Lung (tissue), 12 donors: ENCODE results near the gene AGAP1. TPM values are rescaled to one million over a fixed set of nuclear protein-coding genes. Genes with fewer than 3 reads are reported as not detected.

Experiments
- ATAC-seq: fragments of 200-7000 bp; cut with Tn5 transposase; one replicate; pipeline ENCODE4 v1.9.1; 2020; ENCODE audit warnings: moderate number of reproducible peaks; ENCODE audit not compliant: insufficient read depth, low FRiP score
- DNase-seq, 3 donors: peaks; one replicate each; pipeline ENCODE4 v3.0.0-alpha.2; 2013 to 2017
- H3K27ac ChIP-seq, 2 donors: one replicate each; pipeline ENCODE4 v1.5.1; 2013; ENCODE audit warnings: mild to moderate bottlenecking in 2 of 2, moderate library complexity in 2 of 2, control low read depth in 1 of 2, inconsistent platforms in 1 of 2, low read depth in 1 of 2, low read length in 1 of 2
- H3K27me3 ChIP-seq, 3 donors: one replicate each; pipeline ENCODE4 v1.5.1; 2013; ENCODE audit warnings: low read length in 2 of 3; ENCODE audit not compliant: control insufficient read depth in 3 of 3, insufficient read depth in 3 of 3
- H3K36me3 ChIP-seq, 4 donors: one replicate each; pipeline ENCODE4 v1.5.1; 2013; ENCODE audit warnings: low read length in 4 of 4, mild to moderate bottlenecking in 1 of 4, moderate library complexity in 1 of 4; ENCODE audit not compliant: control insufficient read depth in 4 of 4, insufficient read depth in 4 of 4
- H3K4me1 ChIP-seq, 5 donors: one replicate each; pipeline ENCODE4 v1.5.1; 2013; ENCODE audit warnings: low read length in 5 of 5, mild to moderate bottlenecking in 2 of 5, moderate library complexity in 1 of 5; ENCODE audit not compliant: control insufficient read depth in 5 of 5, insufficient read depth in 5 of 5
- H3K4me3 ChIP-seq: one replicate; pipeline ENCODE4 v1.5.1; 2013; ENCODE audit warnings: mild to moderate bottlenecking, control low read depth, moderate library complexity
- H3K9ac ChIP-seq, 2 donors: one replicate each; pipeline ENCODE4 v1.5.1; 2013; ENCODE audit warnings: low read length in 2 of 2, control low read depth in 1 of 2; ENCODE audit not compliant: insufficient read depth in 1 of 2
- H3K9me3 ChIP-seq, 4 donors: one replicate each; pipeline ENCODE4 v1.5.1; 2013; ENCODE audit warnings: low read length in 3 of 4, mild to moderate bottlenecking in 1 of 4, moderate library complexity in 1 of 4; ENCODE audit not compliant: control insufficient read depth in 4 of 4, insufficient read depth in 3 of 4
- CTCF ChIP-seq: IDR thresholded peaks from 2 replicates; pipeline ENCODE4 v1.5.1; 2012; ENCODE audit warnings: mild to moderate bottlenecking; ENCODE audit errors: control extremely low read depth, extremely low read depth
- WGBS, 2 donors: extraction: QIAGEN DNeasy Blood & Tissue Kit; methylation state at CpG; one replicate each; pipeline ENCODE4 v1.1.7; 2013; 5-methylcytosine and 5-hydroxymethylcytosine counted together
- polyA plus RNA-seq, 2 donors: library from polyadenylated mRNA; stranded (reverse); fragments of 200-250 nt; gene quantifications; one replicate each; pipeline ENCODE4 v1.2.1, GENCODE V29; 2013
- total RNA-seq, 2 donors: library from RNA; depleted of rRNA in 1 of 2; stranded (reverse); fragments of >200 nt in 1 of 2; gene quantifications; one replicate each; pipeline ENCODE4 v1.2.1, GENCODE V29; 2014 to 2021
- donor health status: control.
- donor health status: control.
- donor health status: Bipolar disorder and iron deficiency.
- donor health status: healthy.
- donor health status: DM: yes; HTN: yes; CAD: no.

AGAP1 gene
- total and polyA plus RNA-seq, 4 donors = 6.6 to 39.4 (median 20.2) TPM

- no peak for TF ChIP-seq CTCF
- peaks cover 0 to 3% (median 0%) of the 10 kb centered on the region in 5 donors for H3K4me1 ChIP-seq
- H3K27ac ChIP-seq = no peak overlapping the region
- 80 to 87% methylated on average over 4 of the region's 4 CpGs for WGBS, 2 donors
- H3K36me3 ChIP-seq = no peaks in the 10 kb centered on the region
- ATAC-seq (no peak), DNase-seq (no peak)
- H3K4me3 ChIP-seq = no peak overlapping the region
- H3K9ac ChIP-seq = no peak overlapping the region
- H3K9me3 ChIP-seq = peaks cover 0 to 3% (median 0%) of the 10 kb centered on the region in 4 donors
- H3K27me3 ChIP-seq = no peaks in the 10 kb centered on the region
These were observed 13.2 kb upstream of the AGAP1 start for GRCh38 chr2:235480614-235481013.

GRCh38 chr2:235483313-235483712 lies 10.5 kb upstream of the AGAP1 start:
- no peaks in the 10 kb centered on the region for H3K27me3 ChIP-seq
- WGBS, 2 donors = 64 to 66% methylated on average over 4 of the region's 4 CpGs
- ATAC-seq (no peak), DNase-seq (no peak)
- H3K36me3 ChIP-seq = no peaks in the 10 kb centered on the region
- H3K9me3 ChIP-seq = no peaks in the 10 kb centered on the region
- H3K27ac ChIP-seq = no peak overlapping the region
- no peak overlapping the region for H3K9ac ChIP-seq
- H3K4me1 ChIP-seq = peaks cover 0 to 3% (median 0%) of the 10 kb centered on the region in 5 donors
- TF ChIP-seq CTCF = no peak
- H3K4me3 ChIP-seq = no peak overlapping the region

GRCh38 chr2:235485362-235485761 lies 8.5 kb upstream of the AGAP1 start:
- no peak overlapping the region for H3K9ac ChIP-seq
- no peaks in the 10 kb centered on the region for H3K36me3 ChIP-seq
- no peaks in the 10 kb centered on the region for H3K27me3 ChIP-seq
- TF ChIP-seq CTCF = no peak
- WGBS, 2 donors = 91% methylated on average over 5 of the region's 5 CpGs
- ATAC-seq (no peak), DNase-seq (no peak)
- no peaks in the 10 kb centered on the region for H3K9me3 ChIP-seq
- H3K27ac ChIP-seq = no peak overlapping the region
- no peak overlapping the region for H3K4me3 ChIP-seq
- H3K4me1 ChIP-seq = no peaks in the 10 kb centered on the region

- no peak for TF ChIP-seq CTCF
- Histone ChIP-seq H3K36me3 (no peaks in the 10 kb centered on the region), H3K4me3 (no peak overlapping the region), H3K9ac (no peak overlapping the region), H3K27ac (no peak overlapping the region), H3K27me3 (no peaks in the 10 kb centered on the region), H3K4me1 (no peaks in the 10 kb centered on the region), H3K9me3 (peaks cover 0 to 3% (median 1%) of the 10 kb centered on the region in 4 donors)
- 90 to 92% methylated on average over 1 of the region's 1 CpG for WGBS, 2 donors
- DNase-seq (no peak), ATAC-seq (no peak)
These were observed 7.1 kb upstream of the AGAP1 start for GRCh38 chr2:235486729-235487128.
